DOHH2 (cell line): Measurements from ENCODE around the gene B3GLCT.

Experiments used
- CTCF ChIP-seq: fragments of 200-600 bp; sonication (generic); IDR thresholded peaks from one replicate; pipeline ENCODE4 v1.5.1; 2014; ENCODE audit warnings: antibody characterized with exemption, mild to moderate bottlenecking, low read depth, low read length; ENCODE audit not compliant: poor library complexity, severe bottlenecking
- EZH2phosphoT487 ChIP-seq: fragments of 200-600 bp; sonication (generic); IDR thresholded peaks from 2 replicates; pipeline ENCODE4 v1.6.1; 2017; ENCODE audit warnings: borderline replicate concordance, mild to moderate bottlenecking, antibody characterized with exemption, low read length, moderate library complexity, mixed read lengths

- no peak for TF ChIP-seq CTCF
- TF ChIP-seq EZH2phosphoT487, result no peak
Observed at GRCh38 chr13:31377946-31378345, 178.2 kb downstream of the B3GLCT start.
